ENCODE measurements around the gene ACTN4.

Gene ACTN4

GRCh38 chr19:38736036-38736412 is 88.6 kb downstream of the ACTN4 start:
- TF ChIP-seq, protein P1, sequence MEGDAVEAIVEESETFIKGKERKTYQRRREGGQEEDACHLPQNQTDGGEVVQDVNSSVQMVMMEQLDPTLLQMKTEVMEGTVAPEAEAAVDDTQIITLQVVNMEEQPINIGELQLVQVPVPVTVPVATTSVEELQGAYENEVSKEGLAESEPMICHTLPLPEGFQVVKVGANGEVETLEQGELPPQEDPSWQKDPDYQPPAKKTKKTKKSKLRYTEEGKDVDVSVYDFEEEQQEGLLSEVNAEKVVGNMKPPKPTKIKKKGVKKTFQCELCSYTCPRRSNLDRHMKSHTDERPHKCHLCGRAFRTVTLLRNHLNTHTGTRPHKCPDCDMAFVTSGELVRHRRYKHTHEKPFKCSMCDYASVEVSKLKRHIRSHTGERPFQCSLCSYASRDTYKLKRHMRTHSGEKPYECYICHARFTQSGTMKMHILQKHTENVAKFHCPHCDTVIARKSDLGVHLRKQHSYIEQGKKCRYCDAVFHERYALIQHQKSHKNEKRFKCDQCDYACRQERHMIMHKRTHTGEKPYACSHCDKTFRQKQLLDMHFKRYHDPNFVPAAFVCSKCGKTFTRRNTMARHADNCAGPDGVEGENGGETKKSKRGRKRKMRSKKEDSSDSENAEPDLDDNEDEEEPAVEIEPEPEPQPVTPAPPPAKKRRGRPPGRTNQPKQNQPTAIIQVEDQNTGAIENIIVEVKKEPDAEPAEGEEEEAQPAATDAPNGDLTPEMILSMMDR (conservative IDR thresholded peaks at IDR 0.05; ENCODE audit: low read depth, low read length): no peak
- no peak for DNase-seq (ENCODE audit: low read depth)
- peak overlapping the region; percentile 49 for H3K4me3 ChIP-seq (ENCODE audit: low read depth, low read length)

DNA sequence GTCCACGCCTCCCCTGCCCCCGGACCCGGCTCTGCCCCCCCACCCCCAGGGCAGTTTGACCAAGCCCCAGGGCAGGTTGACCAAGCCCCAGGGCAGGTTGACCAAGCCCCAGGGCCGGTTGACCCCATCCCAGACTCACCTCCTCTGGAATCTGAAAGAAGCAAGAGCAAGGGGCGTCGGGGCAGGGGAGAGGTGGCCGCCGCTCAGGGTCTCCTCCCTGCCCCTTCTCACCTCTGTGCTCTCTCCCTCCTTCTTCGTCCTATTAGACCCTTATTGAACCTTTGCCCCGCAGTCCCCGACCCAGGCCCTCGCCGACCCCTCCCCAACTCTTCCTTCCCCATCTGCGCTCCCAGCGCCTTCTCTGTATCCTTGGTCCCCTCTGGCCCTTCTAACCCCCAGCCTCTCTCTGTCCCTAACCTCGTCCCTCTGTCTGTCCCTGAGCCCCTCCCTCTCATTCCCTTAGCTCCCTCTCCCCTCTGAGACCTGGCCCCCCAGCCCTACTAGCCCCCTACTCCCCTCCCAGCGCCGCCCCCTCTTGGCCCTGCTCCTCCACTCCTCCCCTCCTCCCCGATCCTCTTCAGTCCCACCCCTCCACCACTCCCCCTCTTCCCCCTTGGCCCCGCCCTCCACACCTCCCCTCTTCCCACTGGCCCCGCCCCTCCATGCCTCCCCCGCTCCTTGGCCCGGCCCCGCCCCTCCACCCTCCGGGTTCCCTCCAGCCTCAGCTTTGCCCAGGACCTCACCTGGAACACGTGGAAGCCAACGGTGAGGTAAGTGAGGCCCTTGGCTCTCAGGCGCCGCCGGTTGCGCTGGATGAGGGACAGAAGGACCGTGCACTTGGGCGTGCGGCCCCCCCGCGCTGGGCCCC is 89.2 kb downstream of the ACTN4 start:
- DNase-seq (ENCODE audit: low read depth): peak; percentile 39
- TF ChIP-seq, protein P1 (conservative IDR thresholded peaks at IDR 0.05; ENCODE audit: low read depth, low read length): no peak
- peak overlapping the region; percentile 49 for H3K4me3 ChIP-seq (ENCODE audit: low read depth, low read length)

DNA sequence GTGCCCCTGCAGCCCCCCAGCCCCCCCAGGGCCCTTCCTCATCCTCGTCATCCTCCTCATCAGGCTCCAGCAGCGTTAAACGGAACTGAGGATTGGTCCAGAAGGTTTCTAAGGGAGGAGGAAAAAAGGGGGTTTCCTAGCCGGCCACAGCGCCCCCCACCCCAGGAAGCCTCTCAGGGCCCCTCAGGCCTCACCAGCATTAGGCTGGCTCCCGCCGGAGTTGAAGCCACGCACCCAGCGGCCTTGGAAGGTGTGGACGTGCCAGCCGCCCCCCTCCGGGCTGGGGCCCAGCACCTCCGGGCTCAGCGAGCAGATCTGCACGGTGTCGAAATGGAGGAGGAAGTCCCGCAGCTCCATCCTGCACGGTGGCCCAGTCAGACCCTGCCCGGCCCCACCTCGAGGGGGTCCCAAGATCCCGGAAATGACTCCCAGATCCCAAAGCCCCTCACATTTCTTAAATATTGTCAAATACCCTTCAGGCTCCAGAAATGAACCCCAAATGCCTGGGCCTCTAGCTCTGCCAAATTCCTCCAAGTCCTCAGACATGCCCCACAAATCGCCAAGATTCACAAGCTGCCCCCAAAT is 89.9 kb downstream of the ACTN4 start:
- TF ChIP-seq, protein P1 (conservative IDR thresholded peaks at IDR 0.05; ENCODE audit: low read depth, low read length): no peak
- H3K4me3 ChIP-seq (ENCODE audit: low read depth, low read length): no peak overlapping the region
- DNase-seq (ENCODE audit: low read depth): no peak

DNA sequence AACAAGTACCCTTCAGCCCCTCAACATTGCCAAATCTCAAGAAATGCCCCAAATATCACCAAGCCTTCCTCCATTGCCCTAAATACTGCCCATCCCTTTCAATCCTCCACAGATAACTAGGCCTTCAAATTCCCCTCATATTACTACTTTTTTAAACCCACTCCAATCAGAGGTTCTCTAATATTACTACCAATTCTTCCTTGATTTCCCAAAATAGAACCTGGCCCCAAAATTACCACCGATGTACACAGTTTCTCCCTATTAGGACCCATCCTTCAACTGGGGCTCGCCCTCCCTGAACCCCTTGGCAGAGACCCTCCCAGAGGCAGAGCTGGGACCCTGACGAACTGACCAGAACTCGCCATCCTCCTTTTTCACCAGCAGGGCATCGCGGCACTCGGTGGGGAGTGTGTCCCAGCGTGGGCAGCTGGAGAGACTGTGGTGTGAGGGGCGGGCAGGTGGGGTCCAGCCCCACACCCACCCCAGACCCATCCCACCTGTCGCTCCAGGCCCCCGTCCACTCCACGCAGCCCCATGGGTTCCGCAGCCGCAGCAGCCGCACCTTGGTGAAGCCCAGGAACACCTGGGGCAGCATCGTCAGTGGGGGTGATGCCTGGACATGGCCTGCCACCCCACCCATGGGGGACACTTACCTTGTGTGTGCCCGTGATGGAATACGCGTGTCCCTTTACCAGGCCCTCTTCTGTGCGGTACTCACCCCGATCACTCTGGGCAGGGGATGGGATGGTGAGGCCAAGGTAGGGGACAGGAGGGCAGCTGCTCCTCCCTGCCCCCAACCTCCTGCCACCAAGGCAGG is 90.7 kb downstream of the ACTN4 start:
- DNase-seq (ENCODE audit: low read depth): no peak
- H3K4me3 ChIP-seq (ENCODE audit: low read depth, low read length): no peak overlapping the region
- TF ChIP-seq, protein P1 (conservative IDR thresholded peaks at IDR 0.05; ENCODE audit: low read depth, low read length): no peak

GRCh38 chr19:38739440-38740256 is 92.2 kb downstream of the ACTN4 start:
- TF ChIP-seq, protein P1 (conservative IDR thresholded peaks at IDR 0.05; ENCODE audit: low read depth, low read length): no peak
- no peak for DNase-seq (ENCODE audit: low read depth)
- no peak overlapping the region for H3K4me3 ChIP-seq (ENCODE audit: low read depth, low read length)

GRCh38 chr19:38740257-38740592 is 92.8 kb downstream of the ACTN4 start:
- TF ChIP-seq, protein P1 (conservative IDR thresholded peaks at IDR 0.05; ENCODE audit: low read depth, low read length): no peak
- DNase-seq (ENCODE audit: low read depth): no peak
- no peak overlapping the region for H3K4me3 ChIP-seq (ENCODE audit: low read depth, low read length)

All from choroid plexus epithelial cell (primary cell).